RKO (cell line): ENCODE data around the gene ZNF33B.
A peak's percentile ranks its signal among the peaks of the same experiment; 100 is the strongest.
"Not testable (repeated sequence)": the region's sequence is repeated elsewhere in the genome, so short reads cannot be mapped to it uniquely, and the experiment has no call there.

Source experiments
- DNase-seq: peaks from one replicate; pipeline ENCODE4 v3.0.0-alpha.2; 2016; ENCODE audit warnings: low spot score

ZNF33B gene

DNA sequence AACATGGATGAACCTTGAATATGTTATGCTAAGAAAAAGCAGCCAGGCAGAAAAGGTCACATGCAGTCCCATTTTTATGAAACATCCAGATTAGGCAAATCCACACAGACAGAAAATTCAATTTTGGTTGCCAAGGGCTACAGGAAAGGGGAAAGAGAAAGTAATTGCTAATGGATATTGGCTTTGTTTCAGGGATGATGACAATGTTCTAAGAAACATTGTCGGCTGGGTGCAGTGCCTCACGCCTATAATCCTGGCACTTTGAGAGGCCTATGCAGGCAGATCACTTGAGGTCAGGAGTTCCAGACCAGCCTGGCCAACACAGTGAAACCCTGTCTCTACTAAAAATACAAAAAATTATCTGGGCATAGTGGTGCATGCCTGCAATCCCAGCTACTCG is 23.0 kb downstream of the ZNF33B start:
- DNase-seq = no peak

DNA sequence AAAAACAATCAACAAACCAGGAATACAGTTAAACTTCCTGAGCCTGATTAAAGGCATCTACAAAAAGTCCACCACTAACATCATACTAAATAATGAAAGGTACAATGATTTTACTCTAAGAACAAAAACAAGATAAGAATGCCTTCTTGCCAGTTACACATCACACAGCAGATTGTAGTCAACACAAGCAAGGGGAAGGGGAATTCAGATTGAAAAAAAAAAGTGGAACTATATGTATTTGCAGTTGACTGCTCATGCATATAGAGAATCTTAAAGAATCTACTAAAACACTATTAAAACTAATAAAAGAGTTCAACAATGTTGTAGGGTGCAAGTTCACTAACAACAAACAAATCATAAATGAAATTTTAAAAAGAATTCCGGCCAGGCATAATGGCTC is 28.5 kb downstream of the ZNF33B start:
- DNase-seq = no peak

DNA sequence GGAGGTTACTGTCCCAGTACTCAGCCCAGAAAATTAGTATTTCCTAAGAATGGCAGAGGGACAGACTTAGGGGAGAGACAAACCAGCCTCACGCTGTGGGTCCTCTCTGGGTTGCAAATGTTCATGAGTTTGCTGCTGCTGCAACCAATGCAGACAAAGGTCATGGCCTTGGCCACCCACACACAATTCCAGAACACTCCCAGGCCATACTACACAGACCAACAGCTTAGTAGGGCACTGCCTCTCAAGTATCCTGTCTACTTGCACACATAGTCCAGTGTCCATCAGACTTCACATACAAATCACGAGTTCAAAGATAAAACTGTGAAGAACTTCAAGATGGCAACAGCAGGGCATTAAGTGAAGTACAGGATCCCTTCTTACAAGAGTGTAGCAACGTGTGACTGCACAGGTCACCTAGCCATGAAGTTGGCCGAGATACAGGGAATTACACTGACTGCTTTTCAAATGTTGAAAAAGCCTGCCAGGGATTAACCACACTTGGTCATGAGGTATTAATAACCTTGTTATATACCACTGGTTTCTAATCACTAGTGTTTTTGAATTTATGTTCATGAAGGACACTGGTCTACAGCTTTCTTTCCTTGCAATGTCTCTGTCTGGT is 40.0 kb downstream of the ZNF33B start:
- no peak for DNase-seq

DNA sequence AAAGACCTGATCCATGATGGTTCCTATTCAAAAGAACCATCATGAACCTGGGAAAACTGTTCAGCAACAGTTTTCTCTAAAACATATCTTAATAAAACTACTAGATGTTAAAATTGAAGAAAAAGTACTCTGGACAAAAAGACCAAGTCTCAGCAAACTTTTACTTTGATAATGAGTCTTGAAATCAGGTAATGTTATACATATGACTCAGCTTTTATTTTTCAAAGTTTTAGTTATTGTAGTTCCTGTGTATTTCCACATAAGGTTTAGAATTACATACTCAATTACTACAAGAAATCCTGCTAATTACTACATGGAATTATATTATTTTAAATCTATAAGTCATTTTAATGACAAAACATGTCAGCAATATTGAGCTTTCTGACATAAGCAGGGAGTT is 42.2 kb downstream of the ZNF33B start:
- DNase-seq = no peak

DNA sequence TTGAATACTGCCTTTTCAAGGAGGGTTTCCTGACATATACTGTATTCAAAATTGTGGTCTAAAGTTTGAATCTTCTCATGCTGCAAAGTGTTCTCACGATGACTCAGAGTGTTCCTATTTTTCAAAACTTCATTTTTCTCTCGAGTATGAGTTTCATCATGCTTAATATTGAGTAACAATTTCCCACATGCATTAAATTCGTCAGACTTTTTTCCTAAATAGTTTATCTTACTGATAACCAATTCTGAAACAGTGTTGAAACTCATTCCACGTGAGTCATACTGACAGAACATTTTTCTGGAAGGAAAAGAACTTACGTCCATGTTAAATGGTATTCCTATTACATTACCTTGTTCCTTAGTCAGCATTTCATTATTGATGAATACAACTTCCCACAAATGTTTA is 44.1 kb downstream of the ZNF33B start:
- peak; percentile 19 for DNase-seq

DNA sequence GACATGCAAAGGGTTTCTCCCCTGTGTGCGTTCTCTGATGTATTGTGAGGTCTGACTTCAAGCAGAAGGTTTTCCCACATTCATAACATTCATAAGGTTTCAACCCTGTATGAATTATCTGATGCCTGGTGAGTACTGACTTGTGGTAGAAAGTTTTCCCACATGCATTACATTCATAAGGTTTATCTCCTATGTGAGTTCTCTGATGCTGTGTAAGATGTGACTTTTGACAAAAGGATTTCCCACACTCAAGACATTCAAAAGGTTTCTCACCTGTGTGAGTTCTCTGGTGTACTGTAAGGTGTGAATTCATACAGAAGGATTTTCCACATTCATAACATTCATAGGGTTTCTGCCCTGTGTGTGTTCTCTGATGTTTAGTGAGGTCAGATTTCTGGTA is 45.1 kb downstream of the ZNF33B start:
- DNase-seq = no peak

DNA sequence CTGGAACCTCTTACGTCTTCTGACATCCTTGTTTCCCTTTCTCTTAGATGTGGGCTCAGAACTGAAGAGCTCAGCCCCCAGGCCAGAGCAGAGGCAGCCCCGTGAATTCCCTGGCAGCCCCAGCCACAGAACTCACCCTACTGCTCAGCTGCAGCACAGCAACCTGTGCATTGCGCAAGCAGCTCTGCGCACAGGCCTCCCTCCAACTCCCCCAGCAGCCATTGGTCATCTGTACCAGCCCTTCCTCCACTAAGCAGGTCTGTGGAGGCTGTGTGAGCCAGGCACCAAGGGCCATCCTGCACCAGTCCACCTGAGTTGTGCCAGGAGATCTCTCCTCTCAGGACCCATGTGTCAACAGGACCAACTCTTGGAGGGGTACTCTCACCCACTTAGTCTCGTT is 54.5 kb downstream of the ZNF33B start:
- no peak for DNase-seq

DNA sequence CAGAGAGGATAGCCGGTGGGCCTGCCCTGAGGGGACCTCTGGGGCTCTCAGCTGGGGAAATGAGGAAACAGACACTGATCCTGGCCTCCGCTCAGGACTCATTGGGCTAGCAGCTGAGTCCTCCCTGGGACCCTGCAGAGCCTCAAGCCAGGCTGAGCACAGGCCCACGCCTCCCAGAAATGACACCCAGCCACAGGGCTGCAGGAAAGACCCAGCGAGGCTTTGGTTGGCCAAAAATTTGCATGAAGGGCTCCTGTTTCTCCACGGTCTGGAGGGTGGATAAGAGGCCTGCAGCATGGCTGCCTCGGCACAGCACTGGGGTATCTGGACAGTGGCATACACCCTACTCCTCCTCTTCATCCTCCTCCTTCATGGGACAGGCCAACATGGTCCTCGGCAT is 60.4 kb downstream of the ZNF33B start:
- DNase-seq = no peak

DNA sequence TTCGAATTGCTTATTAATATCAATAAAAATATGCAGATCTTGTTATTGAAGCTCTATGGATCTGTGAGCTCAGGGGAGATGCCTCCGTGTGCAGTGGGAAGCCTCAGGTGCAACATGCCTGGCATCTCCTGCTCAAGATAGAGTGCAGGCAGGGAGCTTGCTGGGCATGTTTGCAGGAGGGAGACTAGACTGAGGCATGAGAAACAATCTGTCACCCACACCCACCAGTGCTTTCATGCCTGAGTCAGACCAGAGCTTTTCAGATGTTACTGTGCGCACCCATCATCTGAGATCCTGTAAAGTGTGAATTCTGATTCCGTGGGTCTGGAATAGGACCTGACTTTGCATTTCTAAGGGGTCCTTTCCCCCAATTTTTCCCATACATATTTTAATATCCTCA is 62.0 kb downstream of the ZNF33B start:
- DNase-seq = no peak

DNA sequence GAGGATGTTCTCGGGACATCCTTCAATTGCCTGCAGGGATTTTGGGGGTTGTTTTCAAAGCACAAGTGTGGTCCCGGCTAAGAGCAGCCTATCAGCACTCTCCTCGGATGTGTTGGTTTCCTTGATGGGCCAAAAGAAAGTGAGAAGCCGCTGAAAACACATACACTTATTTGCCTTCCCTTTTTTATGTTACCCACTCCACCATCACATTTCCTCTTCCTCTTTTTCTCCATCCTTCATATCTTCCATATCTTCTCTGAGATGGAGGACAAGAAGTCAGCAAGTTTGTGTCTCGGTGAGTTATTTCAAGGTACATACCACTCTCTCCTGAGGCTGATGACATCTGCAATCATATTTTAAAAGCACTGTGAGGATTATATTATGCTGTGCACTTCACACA is 64.0 kb downstream of the ZNF33B start:
- DNase-seq = no peak

DNA sequence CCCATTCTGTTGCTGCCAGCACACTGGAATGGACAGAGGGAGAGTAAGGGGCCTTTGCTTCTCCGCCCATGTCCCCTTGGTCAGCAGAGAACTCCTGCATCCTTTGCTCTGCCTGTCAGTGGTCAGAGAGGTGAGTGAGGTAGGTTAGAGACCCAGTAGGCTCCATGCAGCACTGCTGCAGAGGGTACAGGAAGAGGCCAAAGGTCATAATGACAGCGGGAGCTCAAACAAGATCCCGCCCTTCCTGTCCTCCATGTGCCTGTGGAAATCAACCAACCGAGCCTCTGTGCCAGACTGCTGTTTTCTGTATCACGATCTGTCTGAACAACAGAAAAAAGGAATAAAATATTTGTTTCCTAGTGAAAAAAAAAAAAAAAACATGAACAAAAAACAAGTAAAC is 81.4 kb downstream of the ZNF33B start:
- no peak for DNase-seq

DNA sequence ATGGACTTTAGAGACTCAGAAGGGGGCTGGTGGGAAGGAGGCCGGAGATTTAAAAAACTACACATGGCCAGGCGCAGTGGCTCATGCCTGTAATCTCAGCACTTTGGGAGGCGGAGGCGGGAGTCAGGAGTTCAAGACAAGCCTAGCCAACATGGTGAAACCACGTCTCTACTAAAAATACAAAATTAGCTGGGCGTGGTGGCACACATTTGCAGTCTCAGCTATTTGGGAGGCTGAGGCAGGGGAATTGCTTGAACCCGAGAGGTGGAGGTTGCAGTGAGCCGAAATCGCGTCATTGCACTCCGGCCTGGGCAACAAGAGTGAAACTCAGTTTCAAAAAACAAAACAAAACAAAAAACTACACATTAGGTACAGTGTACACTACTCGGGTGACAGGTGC is 84.8 kb downstream of the ZNF33B start:
- DNase-seq = not testable (repeated sequence)

DNA sequence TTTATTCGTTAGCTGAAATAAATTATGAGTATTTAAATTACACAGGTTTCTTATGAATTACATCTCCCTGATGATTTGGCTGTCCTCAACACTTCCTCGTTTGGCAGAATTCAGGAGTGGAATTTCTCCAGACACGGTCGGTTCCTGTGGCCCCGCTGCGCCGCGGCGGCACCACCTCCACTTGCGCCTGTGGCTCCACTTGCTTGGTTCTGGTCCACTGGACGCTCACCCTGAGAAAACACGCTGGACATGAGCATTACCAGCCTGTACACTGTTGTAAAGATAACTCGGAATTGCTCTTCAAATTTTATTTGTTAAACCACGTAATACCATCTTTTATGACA is 85.3 kb downstream of the ZNF33B start:
- DNase-seq = no peak

DNA sequence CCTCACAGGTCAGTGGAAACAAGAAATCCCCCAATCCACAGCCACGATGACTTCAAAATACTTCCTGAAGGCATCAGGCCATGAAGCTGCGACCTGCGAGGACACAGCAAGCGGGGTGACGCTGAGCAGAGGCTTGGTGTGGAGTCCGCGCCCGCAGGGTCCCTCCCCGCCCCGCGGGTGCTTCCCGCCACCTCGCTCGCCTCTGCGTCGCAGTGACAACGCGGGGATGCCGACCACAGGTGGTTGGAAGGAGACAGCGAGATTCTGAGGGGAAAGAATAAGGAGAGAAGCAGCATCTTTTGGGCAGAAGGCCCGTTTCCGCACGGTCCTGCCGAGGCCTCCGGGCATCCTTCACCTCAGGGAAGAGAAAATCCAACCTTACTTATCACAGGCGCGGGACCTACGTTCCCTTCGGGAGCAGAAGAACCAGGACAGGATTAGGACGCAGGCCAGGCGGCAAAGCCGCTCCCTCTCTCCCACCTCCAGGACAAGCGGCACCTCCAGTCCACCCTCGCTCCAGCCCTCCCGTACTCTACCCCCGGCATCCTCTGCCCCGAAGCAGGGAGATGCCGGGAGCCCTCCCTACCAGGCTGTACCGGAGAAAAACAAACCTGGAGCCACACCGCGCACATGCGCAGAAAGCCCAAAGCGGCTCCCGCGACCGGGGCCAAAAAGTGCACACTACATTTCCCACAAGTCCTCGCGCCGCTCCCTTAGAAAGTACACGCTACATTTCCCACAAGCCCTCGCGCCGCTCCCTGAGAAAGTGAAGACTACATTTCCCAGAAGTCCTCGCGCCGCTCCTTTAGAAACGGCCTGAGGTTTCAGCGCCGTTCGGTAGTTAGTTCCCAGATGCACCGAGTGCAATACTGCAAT is 85.9 kb downstream of the ZNF33B start:
- peak; percentile 99 for DNase-seq

DNA sequence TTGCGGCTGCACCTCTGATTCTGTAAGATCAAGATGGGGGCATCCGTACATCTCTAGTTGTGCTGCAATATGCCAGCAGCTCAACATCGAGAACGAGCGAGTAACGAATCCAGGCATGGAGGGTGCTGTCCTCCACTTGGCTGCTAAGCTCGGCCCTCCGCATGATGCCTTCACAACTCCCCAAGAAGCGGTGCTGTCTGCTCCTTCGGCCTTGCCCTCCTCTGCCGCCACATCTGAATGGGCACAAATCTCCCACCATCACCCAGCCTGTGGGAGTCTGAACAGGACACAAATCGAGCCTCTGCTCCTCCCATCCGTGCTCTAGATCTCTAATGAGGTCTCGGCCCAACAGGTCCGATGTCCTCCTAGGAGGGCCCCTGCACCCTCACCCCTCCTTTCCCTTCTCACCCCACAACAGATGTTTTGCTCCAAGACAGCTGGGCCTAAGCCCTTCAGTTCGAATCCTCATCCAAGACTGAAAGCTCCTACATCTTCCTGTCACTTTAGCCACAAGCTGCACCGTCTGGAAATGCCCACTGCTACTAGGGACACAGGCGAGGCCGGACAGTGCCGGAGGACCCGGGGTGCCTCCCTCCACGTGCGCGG is 86.7 kb downstream of the ZNF33B start:
- DNase-seq = peak; percentile 65

DNA sequence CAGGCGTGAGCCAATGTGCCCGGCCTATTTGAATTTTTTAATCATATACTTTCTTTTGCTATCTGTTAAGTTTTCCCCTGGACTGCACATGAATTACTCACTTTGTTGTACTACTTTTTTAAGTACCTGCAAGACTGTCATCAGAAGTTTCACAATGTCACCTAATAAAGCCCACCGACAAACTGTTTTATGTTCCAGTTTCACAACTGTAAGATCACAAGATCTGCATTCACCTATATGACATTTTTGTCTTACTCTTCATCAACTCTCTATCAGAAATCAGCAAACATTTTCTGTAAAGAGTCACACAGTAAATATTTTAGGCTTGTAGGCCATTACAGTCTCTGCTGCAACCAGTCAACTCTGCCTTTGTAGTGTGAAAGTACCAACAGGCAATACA is 88.5 kb downstream of the ZNF33B start:
- peak; percentile 15 for DNase-seq

DNA sequence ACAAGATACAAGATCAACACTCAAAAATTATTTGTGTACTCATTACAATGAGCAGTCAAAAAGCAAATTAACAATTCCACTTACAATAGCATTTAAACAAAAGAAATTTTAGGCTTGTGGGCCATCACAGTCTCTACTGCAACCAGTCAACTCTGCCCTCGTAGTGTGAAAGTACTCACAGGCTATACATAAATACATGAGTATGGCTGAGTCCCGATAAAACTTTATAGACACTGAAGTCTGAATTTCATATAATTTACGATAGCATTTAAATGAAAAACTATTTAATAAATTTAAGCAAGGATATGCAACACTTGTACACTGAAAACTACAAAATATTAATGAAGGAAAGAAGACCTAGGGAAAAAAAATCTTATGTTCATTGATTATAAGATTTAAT is 90.1 kb downstream of the ZNF33B start:
- no peak for DNase-seq

DNA sequence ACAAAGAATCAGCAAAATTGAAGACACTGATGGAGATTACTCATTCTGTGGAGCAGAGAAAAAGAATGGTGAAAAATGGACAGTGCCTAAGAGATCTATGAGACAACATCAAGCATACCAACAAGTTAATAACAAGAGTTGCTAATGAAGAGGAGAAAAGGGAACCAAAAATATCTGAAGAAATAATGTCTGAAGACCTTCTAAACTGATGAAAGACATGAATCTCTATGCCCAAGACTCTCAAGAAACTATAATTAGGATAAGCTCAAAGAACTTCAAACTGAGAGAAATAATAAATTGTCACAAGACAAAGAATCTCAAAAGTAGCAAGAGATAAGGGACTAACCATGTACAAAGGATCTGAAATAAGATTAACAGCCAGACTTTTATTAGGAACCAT is 93.4 kb downstream of the ZNF33B start:
- no peak for DNase-seq

DNA sequence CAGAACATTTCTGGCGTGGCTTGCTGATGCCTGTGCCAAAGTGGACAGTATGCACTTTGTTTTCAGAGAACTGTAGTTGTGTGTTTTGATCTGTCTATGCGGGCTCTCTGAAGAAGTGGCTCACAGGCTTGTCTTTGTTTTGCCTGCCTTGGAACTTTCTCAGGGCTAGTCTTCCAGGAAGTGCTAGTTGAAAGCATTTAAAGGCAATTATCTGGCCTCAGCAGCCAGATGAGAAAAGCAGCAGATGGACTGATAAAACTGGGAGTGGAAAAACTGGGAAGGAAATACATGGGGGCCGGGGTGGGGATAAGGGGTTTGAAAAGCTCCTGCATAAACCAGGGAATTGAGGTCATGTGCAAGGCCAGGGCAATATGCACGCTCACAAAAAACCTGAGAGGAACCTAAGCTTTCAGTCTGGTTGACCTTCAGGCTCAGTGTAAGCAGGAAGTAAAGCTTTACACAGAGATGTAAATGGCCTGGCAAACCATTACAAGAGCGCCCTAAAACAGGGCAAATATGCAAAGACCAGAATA is 94.5 kb downstream of the ZNF33B start:
- DNase-seq = no peak
